ENCODE results near the gene UAP1L1.

- TF ChIP-seq, protein P1, sequence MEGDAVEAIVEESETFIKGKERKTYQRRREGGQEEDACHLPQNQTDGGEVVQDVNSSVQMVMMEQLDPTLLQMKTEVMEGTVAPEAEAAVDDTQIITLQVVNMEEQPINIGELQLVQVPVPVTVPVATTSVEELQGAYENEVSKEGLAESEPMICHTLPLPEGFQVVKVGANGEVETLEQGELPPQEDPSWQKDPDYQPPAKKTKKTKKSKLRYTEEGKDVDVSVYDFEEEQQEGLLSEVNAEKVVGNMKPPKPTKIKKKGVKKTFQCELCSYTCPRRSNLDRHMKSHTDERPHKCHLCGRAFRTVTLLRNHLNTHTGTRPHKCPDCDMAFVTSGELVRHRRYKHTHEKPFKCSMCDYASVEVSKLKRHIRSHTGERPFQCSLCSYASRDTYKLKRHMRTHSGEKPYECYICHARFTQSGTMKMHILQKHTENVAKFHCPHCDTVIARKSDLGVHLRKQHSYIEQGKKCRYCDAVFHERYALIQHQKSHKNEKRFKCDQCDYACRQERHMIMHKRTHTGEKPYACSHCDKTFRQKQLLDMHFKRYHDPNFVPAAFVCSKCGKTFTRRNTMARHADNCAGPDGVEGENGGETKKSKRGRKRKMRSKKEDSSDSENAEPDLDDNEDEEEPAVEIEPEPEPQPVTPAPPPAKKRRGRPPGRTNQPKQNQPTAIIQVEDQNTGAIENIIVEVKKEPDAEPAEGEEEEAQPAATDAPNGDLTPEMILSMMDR (IDR thresholded peaks at IDR 0.05; ENCODE audit: low read depth, low read length) = no peak
- TF ChIP-seq POLR2A (IDR thresholded peaks at IDR 0.05; ENCODE audit: extremely low read depth, insufficient read length) = peak; percentile 25
Observed at GRCh38 chr9:137127301-137128157, 50.2 kb downstream of the UAP1L1 start.

All from NB4 (cell line).